DMS53 treated with DMSO at 0.1 percent for 48 hours (cell line): ENCODE measurements around the gene SLC32A1.

Experiments
- DNase-seq: peaks from one replicate; lab custom pipeline; 2025; ENCODE audit not compliant: unreplicated experiment; lab: John Stamatoyannopoulos, UW

SLC32A1 gene

GRCh38 chr20:38723848-38724625, at the start of gene SLC32A1:
Gene SLC32A1, plus strand, starts transcription at chr20:38724486. Its CDS starts 239 bp downstream, at chr20:38724725.
- DNase-seq: no peak

GRCh38 chr20:38674765-38675133, 49.5 kb upstream of the SLC32A1 start:
- DNase-seq: no peak

- no peak for DNase-seq
These were observed 47.7 kb upstream of the SLC32A1 start for GRCh38 chr20:38676576-38676975.

GRCh38 chr20:38680500-38681306, 43.6 kb upstream of the SLC32A1 start:
- no peak for DNase-seq

GRCh38 chr20:38685271-38685670, 39.0 kb upstream of the SLC32A1 start:
- no peak for DNase-seq

GRCh38 chr20:38685853-38686473, 38.3 kb upstream of the SLC32A1 start:
- no peak for DNase-seq

- no peak for DNase-seq
These were observed 31.6 kb upstream of the SLC32A1 start for GRCh38 chr20:38692436-38693411.

- no peak for DNase-seq
These were observed 27.0 kb upstream of the SLC32A1 start for GRCh38 chr20:38697306-38697705.

GRCh38 chr20:38698541-38698940, 25.7 kb upstream of the SLC32A1 start:
- no peak for DNase-seq

- DNase-seq: no peak
These were observed 24.1 kb upstream of the SLC32A1 start for GRCh38 chr20:38700141-38700540.

- no peak for DNase-seq
These were observed 23.4 kb upstream of the SLC32A1 start for GRCh38 chr20:38700926-38701325.

- DNase-seq: no peak
These were observed 20.8 kb upstream of the SLC32A1 start for GRCh38 chr20:38703526-38703925.

GRCh38 chr20:38704136-38704535, 20.1 kb upstream of the SLC32A1 start:
- DNase-seq: no peak

GRCh38 chr20:38706509-38706908, 17.8 kb upstream of the SLC32A1 start:
- no peak for DNase-seq

- no peak for DNase-seq
These were observed 10.0 kb upstream of the SLC32A1 start for GRCh38 chr20:38714308-38714707.

GRCh38 chr20:38715646-38716045, 8.6 kb upstream of the SLC32A1 start:
- DNase-seq: no peak

- no peak for DNase-seq
These were observed 1.6 kb upstream of the SLC32A1 start for GRCh38 chr20:38722683-38723016.

- DNase-seq: no peak
These were observed 1.1 kb upstream of the SLC32A1 start for GRCh38 chr20:38723017-38723847.

GRCh38 chr20:38724626-38725147, 401 bp downstream of the SLC32A1 start:
- DNase-seq: no peak
